Measurements from ENCODE around the gene F2R. TPM values are rescaled to one million over a fixed set of nuclear protein-coding genes. Genes with fewer than 3 reads are reported as not detected.

The F2R gene
- total and polyA plus RNA-seq, 2 of the 13 experiments (the other 11 are each of a cell fraction or from before 2014, with no cell fraction given): 8.3 to 12.3 TPM

GRCh38 chr5:76696251-76696650 lies 19.7 kb upstream of the F2R start:
- H4K20me1 ChIP-seq (ENCODE audit: insufficient read depth, low read length): no peaks in the 10 kb centered on the region
- H3K9me3 ChIP-seq (ENCODE audit: low read length): no peaks in the 10 kb centered on the region
- H3K79me2 ChIP-seq (ENCODE audit: insufficient read depth, low read length): no peaks in the 10 kb centered on the region
- in situ Hi-C loops (cut with HindIII; ENCODE audit: extremely low pct_ligation_motif_present, low pct_unique_long_range_greater_than_20kb) (no loop called here), intact Hi-C loops (cut with micrococcal nuclease; ENCODE audit: unreplicated experiment) (no loop called here)
- no peak for FAIRE-seq
- WGBS (ENCODE audit: low lambda C conversion rate): 98% methylated on average over 1 of the region's 1 CpG
- H3K27me3 ChIP-seq (ENCODE audit: control insufficient read depth in 1 of 2, insufficient read depth in 2 of 2, low read length in 2 of 2): no peaks in the 10 kb centered on the region
- POLR2A ChIA-PET: no interaction called here
- no TSS peak for BruUV-seq (replicated peaks)
- H3K4me2 ChIP-seq (ENCODE audit: low read depth, low read length): no peak overlapping the region
- peaks cover 3% of the 10 kb centered on the region for H3K4me1 ChIP-seq (ENCODE audit: insufficient read depth, low read length)
- H3K27ac ChIP-seq (ENCODE audit: extremely low read length, insufficient read depth, low read length): no peak overlapping the region
- no peak for ATAC-seq
- no peak overlapping the region for H3K9ac ChIP-seq (ENCODE audit: insufficient read depth, low read depth, low read length)
- CTCF ChIA-PET (ENCODE audit: low intra/inter-chr PET ratio, low total read pairs): no interaction called here
- no peak overlapping the region for H2AFZ ChIP-seq (ENCODE audit: low read length)
- TF ChIP-seq REPIN1 (CRISPR knock-in tag; IDR thresholded peaks at IDR 0.05; ENCODE audit: borderline replicate concordance, low read depth) (no peak), STAT6 (CRISPR knock-in tag; IDR thresholded peaks at IDR 0.05; ENCODE audit: borderline replicate concordance) (no peak), ZBTB42 (CRISPR knock-in tag; IDR thresholded peaks at IDR 0.05) (no peak), PCBP1 (IDR thresholded peaks at IDR 0.05; ENCODE audit: borderline replicate concordance, low read depth, low read length) (no peak), TGIF2 (CRISPR knock-in tag; IDR thresholded peaks at IDR 0.05) (no peak), MXD3 (CRISPR knock-in tag; IDR thresholded peaks at IDR 0.05) (no peak), GZF1 (CRISPR knock-in tag; IDR thresholded peaks at IDR 0.05) (no peak), ZNF878 (CRISPR knock-in tag; IDR thresholded peaks at IDR 0.05) (no peak), ZNF720 (CRISPR knock-in tag; IDR thresholded peaks at IDR 0.05) (no peak), ZNF770 (CRISPR knock-in tag; IDR thresholded peaks at IDR 0.05) (no peak), ZNF20 (CRISPR knock-in tag; IDR thresholded peaks at IDR 0.05) (no peak)
- H3K36me3 ChIP-seq (replicated peaks in 1 of 2; ENCODE audit: control insufficient read depth in 1 of 2, insufficient read depth in 2 of 2, low read length in 2 of 2): peaks cover 8 to 49% of the 10 kb centered on the region in 2 experiments
- H3K4me3 ChIP-seq (replicated peaks in 1 of 3; ENCODE audit: insufficient read depth in 1 of 3, low read depth in 2 of 3, low read length in 3 of 3): no peak overlapping the region
- DNase-seq (ENCODE audit: low spot score): no peak
